NB4 (cell line): ENCODE results near the gene FAM120B.

Experiments
- CTCF ChIP-seq: IDR thresholded peaks from one replicate; pipeline ENCODE4 v1.5.1; 2012; ENCODE audit warnings: low read depth, low read length
- MAX ChIP-seq: IDR thresholded peaks from 2 replicates; pipeline ENCODE4 v1.6.1; 2011; ENCODE audit warnings: low read depth, low read length

- no peak for TF ChIP-seq CTCF
- TF ChIP-seq MAX = no peak
Measured at GRCh38 chr6:170294298-170294730, 12.2 kb upstream of the FAM120B start.
